RWPE2 (cell line): ENCODE measurements around the gene CAMK1.
A peak's percentile ranks its signal among the peaks of the same experiment; 100 is the strongest.

Source experiments
- ATAC-seq: fragments of 200-7000 bp; cut with Tn5 transposase; 3 replicates; pipeline ENCODE4 v1.9.1; 2021; ENCODE audit warnings: low read depth
- DNase-seq: peaks from one replicate; pipeline ENCODE4 v3.0.0-alpha.2; 2020; ENCODE audit warnings: low spot score
- H3K27ac ChIP-seq: fragments of 450-650 bp; 2 replicates; pipeline ENCODE4 v1.5.1; 2017; ENCODE audit warnings: mild to moderate bottlenecking; ENCODE audit not compliant: poor library complexity, severe bottlenecking
- H3K27me3 ChIP-seq: fragments of 250-450 bp; sonication (Bioruptor Pico); 2 replicates; pipeline ENCODE4 v1.5.1; 2021; ENCODE audit warnings: mild to moderate bottlenecking, moderate library complexity; ENCODE audit not compliant: insufficient read depth, poor library complexity, severe bottlenecking
- H3K36me3 ChIP-seq: fragments of 250-450 bp; sonication (Bioruptor Pico); 2 replicates; pipeline ENCODE4 v1.5.1; 2020; ENCODE audit warnings: low read depth, mild to moderate bottlenecking, moderate library complexity
- H3K4me1 ChIP-seq: fragments of 250-450 bp; sonication (Bioruptor Pico); 2 replicates; pipeline ENCODE4 v1.5.1; 2021; ENCODE audit warnings: mild to moderate bottlenecking, moderate library complexity; ENCODE audit not compliant: insufficient read depth, poor library complexity, severe bottlenecking
- H3K4me3 ChIP-seq: fragments of 250-450 bp; sonication (Bioruptor Pico); 2 replicates; pipeline ENCODE4 v1.5.1; 2021; ENCODE audit warnings: mild to moderate bottlenecking, moderate library complexity; ENCODE audit not compliant: severe bottlenecking
- H3K9me3 ChIP-seq: fragments of 250-450 bp; sonication (Bioruptor Pico); 2 replicates; pipeline ENCODE4 v1.5.1; 2021; ENCODE audit warnings: mild to moderate bottlenecking, moderate library complexity; ENCODE audit not compliant: severe bottlenecking
- CTCF ChIP-seq: fragments of 450-650 bp; IDR thresholded peaks from one replicate; pipeline ENCODE4 v1.5.1; 2017; ENCODE audit warnings: mild to moderate bottlenecking, moderate library complexity; ENCODE audit not compliant: poor library complexity, severe bottlenecking

The CAMK1 gene

DNA sequence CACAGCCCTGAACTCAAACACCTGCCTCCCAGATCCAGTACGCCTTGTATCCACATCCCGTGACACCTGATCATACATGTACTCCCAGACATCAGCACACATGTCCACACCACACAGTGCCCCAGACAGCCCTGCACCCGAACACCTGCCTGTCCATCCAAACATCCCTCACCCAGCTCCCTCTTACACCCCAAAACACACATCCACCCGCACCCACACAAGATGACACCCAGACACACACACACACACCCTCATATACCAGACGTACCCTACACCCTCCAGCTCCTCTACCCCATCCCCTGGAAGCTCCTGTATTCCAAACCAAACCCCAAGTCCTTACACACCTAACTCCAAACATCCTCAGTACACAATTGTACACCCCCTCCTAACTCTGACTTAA, 735 bp downstream of the CAMK1 start:
- ATAC-seq, result no peak; the same call in 2 of the 3 replicates
- Histone ChIP-seq H3K27me3 (no peaks in the 10 kb centered on the region), H3K4me1 (no peaks in the 10 kb centered on the region), H3K36me3 (no peaks in the 10 kb centered on the region), H3K9me3 (no peaks in the 10 kb centered on the region), H3K27ac (no peak overlapping the region), H3K4me3 (peak overlapping the region; percentile 49)
- no peak for TF ChIP-seq CTCF
- no peak for DNase-seq

DNA sequence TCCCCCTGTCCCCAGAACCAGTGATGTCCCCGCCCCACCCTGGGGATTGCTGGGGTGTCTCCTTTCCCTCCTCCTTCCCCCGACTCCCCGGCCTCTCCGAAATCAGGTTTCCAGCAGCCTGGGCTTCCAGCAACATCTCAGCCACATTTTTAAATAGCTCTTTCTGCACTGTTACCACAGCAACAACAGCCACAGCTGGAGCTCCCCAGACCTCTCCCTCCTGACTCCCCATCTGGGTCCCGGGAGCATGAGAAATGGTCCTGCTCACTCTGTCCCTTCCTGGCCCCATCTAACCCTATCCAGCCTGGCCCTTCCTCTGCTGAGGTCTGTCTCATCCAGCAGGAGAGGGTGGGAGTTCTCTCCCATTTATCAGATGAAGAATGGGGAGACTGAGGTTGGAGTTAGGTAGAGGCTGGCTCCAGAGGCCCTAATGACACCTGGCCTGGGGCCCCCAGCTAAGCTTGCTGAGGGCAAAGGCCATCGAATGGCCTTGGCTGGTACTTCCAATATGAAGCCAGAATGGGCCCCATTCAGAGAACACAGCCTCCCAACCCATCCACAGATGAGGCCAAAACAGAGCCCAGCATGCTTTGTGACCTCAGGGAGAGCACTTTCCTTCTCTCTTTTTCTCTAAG, 1.5 kb downstream of the CAMK1 start:
- Histone ChIP-seq H3K27me3 (no peaks in the 10 kb centered on the region), H3K4me1 (no peaks in the 10 kb centered on the region), H3K9me3 (no peaks in the 10 kb centered on the region), H3K36me3 (no peaks in the 10 kb centered on the region), H3K4me3 (no peak overlapping the region), H3K27ac (no peak overlapping the region)
- no peak for TF ChIP-seq CTCF
- DNase-seq (no peak), ATAC-seq (no peak)

DNA sequence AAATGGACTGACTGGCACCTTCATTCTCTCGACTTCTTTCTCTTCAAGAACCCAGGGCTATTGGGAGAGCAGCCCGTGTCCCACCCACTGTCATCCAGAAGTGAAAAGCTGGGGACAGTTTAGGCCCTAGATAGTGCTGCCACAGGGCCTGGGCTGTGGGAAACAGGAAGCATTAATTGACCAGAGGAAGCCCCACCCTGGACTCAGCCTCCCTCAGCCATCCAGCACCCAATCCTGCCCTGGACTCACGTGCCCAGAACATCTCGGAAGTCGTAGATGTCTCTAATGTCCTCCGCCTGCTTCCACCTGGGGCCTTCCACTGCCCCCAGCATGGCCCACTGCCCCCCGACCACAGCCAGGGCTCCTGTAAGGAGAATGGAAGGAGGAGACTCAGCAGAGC, 2.3 kb downstream of the CAMK1 start:
- no peaks in the 10 kb centered on the region for H3K9me3 ChIP-seq
- H3K36me3 ChIP-seq, result no peaks in the 10 kb centered on the region
- DNase-seq, result no peak
- H3K27me3 ChIP-seq, result no peaks in the 10 kb centered on the region
- no peaks in the 10 kb centered on the region for H3K4me1 ChIP-seq
- no peak for TF ChIP-seq CTCF
- H3K4me3 ChIP-seq, result no peak overlapping the region
- ATAC-seq, result no peak
- H3K27ac ChIP-seq, result no peak overlapping the region

DNA sequence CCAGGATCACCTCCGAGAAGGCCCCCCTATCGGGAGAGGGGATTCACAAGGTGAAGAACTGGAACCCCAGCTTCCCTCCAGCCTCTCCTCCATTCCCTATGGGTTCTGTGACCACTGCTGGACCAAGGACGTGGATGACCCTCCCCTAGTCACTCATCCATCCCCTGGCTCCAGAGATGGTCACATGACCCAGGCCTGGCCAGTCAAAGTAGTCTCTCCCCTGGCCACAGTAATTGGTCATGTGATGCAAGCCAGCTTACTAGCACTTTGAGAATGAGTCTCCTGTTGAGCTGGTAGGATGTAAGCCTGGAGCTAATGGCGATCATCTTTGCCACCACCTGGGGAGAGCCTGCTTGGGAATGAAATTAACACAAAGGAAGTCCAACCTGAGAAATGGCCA, 3.9 kb downstream of the CAMK1 start:
- H3K9me3 ChIP-seq, result no peaks in the 10 kb centered on the region
- no peak overlapping the region for H3K27ac ChIP-seq
- no peak for ATAC-seq
- TF ChIP-seq CTCF, result no peak
- no peak for DNase-seq
- no peaks in the 10 kb centered on the region for H3K27me3 ChIP-seq
- H3K4me3 ChIP-seq, result no peak overlapping the region
- H3K36me3 ChIP-seq, result no peaks in the 10 kb centered on the region
- H3K4me1 ChIP-seq, result no peaks in the 10 kb centered on the region

DNA sequence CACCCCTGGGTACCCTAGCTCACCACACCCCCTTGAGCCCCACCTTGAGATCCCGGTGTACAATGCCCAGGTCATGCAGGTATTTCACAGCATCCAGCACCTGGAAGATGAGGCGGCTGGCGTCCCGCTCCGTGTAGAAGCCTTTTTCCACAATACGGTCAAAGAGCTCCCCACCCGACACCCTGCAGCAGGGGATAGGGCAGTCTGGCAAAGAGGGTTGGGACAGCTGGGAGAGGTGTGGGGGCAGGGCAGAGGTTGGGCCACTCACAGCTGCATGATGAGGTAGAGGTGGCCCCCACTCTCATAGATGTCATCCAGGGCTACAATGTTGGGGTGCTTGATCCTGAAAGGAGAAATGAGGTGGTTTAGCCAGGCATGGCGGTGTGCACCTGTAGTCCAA, 6.9 kb downstream of the CAMK1 start:
- Histone ChIP-seq H3K4me1 (no peaks in the 10 kb centered on the region), H3K27ac (no peak overlapping the region), H3K9me3 (no peaks in the 10 kb centered on the region), H3K27me3 (no peaks in the 10 kb centered on the region), H3K36me3 (peaks cover 14% of the 10 kb centered on the region; the same call in 1 of the 2 replicates), H3K4me3 (no peak overlapping the region)
- no peak for TF ChIP-seq CTCF
- ATAC-seq (no peak), DNase-seq (no peak)
